GM10248 (cell line): Measurements from ENCODE around the gene VRK1.

Experiments used
- CTCF ChIA-PET: fragments of 300-600 bp; sonication (Branson Sonifier 250); formaldehyde crosslinking; extraction: SDS; loops from one replicate; lab custom pipeline; 2021; ENCODE audit warnings: antibody characterized with exemption; lab: Yijun Ruan, JAX
- POLR2A ChIA-PET: fragments of 350-650 bp; sonication (Branson Sonifier 250); formaldehyde crosslinking; extraction: SDS; loops from one replicate; lab custom pipeline; 2020; ENCODE audit warnings: antibody characterized with exemption; lab: Yijun Ruan, JAX
- DNase-seq: peaks from one replicate; pipeline ENCODE4 v3.0.0; 2012; ENCODE audit errors: extremely low spot score
- TF ChIP-seq, protein P1 (sequence below): IDR thresholded peaks from 2 replicates; pipeline ENCODE4 v1.5.1; 2012; ENCODE audit warnings: mild to moderate bottlenecking, low read depth; ENCODE audit errors: extremely low read depth, missing control alignments, control extremely low read depth

Gene VRK1

DNA sequence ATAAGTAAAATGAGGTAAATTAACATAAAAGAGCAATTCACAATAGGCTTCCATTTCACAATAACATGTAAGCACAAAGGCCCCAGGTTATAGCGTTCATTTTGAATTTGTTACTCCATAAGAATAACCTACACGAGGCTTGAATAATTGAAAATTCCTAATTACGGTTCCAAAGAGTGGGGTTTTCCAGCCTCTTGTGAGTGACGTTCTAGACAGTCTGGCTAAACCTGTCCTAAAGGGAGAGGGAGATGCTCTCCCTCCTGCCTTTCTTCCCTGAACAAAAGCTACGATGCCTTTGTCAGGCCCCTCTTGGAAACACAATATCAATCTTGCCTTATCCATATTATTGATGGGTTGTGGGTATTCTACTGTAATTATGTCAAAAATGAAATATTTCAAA lies 24.3 kb upstream of the VRK1 start:
- CTCF ChIA-PET, result interaction anchor here (1.0 kb wide), 1 partner anchor 31 kb away, joined by 3 read pairs; no protein-coding TSS in a partner anchor
- no peak for DNase-seq
- TF ChIP-seq, protein P1, sequence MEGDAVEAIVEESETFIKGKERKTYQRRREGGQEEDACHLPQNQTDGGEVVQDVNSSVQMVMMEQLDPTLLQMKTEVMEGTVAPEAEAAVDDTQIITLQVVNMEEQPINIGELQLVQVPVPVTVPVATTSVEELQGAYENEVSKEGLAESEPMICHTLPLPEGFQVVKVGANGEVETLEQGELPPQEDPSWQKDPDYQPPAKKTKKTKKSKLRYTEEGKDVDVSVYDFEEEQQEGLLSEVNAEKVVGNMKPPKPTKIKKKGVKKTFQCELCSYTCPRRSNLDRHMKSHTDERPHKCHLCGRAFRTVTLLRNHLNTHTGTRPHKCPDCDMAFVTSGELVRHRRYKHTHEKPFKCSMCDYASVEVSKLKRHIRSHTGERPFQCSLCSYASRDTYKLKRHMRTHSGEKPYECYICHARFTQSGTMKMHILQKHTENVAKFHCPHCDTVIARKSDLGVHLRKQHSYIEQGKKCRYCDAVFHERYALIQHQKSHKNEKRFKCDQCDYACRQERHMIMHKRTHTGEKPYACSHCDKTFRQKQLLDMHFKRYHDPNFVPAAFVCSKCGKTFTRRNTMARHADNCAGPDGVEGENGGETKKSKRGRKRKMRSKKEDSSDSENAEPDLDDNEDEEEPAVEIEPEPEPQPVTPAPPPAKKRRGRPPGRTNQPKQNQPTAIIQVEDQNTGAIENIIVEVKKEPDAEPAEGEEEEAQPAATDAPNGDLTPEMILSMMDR, result no peak
- POLR2A ChIA-PET, result no interaction called here

DNA sequence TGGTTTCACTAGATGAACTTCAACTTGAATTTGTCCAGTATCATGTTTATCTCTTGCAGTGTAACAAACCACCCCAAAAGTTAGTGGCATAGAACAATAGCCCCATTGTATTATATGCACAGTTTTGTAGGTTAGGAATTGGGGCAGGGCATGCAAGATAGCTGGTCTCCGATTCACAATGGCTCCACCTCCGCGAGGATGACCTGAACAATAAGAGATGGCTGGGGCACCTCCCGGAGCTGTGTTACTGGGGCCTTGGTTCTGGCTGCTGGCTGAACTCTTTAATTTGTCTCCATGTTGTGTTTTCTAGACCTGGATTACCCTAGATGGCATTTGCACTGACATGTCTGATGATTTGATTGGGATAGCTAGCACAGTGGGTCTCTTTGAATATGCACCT lies 20.4 kb upstream of the VRK1 start:
- DNase-seq, result no peak
- ChIA-PET POLR2A (no interaction called here), CTCF (interaction anchor here (1.2 kb wide), 1 partner anchor 14 kb away, joined by 3 read pairs; no protein-coding TSS in a partner anchor)
- TF ChIP-seq, protein P1, result no peak

DNA sequence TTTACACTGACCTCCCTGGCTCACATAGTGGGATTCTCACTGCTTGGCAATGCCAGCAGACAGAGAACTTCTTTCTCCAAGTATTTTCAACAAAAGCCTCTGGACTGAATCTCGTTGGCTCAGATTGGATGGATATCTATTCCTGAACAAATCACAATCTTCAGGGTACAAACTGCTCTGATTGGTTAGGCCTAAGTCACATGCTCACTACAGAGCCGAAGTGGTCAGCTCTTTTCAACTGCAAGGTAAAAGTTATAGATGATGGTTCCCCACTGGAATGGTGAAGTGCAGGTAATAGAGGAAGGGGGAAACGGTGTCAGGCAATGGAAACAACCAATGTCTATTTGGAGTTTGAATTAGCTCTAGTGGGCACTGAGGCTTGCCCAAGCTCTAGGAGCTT lies 16.7 kb upstream of the VRK1 start:
- TF ChIP-seq, protein P1, result no peak
- POLR2A ChIA-PET, result no interaction called here
- no peak for DNase-seq
- CTCF ChIA-PET, result interaction anchor here (3.0 kb wide), 1 partner anchor 12 kb away, joined by 10 read pairs; no protein-coding TSS in a partner anchor

DNA sequence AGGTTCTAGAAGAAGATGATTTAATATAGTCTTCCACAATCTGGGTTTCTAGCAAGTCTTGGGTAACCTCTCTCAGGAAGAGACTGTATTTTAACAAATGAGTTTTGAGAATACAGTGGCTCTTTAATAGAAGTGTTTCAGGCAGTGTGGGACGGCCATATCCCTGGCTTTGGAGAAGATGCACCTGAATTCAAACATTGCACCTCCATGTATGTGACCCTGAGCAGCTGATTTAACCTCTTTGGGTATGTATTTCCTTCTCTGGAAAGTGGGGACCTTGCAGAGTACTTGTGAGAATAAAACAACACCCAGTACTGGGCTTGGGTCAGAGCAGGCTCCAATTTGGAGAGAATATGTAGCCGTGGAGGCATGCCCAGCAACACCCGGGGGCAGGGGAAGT lies 15.8 kb upstream of the VRK1 start:
- no peak for DNase-seq
- ChIA-PET POLR2A (no interaction called here), CTCF (no interaction called here)
- TF ChIP-seq, protein P1, result no peak

DNA sequence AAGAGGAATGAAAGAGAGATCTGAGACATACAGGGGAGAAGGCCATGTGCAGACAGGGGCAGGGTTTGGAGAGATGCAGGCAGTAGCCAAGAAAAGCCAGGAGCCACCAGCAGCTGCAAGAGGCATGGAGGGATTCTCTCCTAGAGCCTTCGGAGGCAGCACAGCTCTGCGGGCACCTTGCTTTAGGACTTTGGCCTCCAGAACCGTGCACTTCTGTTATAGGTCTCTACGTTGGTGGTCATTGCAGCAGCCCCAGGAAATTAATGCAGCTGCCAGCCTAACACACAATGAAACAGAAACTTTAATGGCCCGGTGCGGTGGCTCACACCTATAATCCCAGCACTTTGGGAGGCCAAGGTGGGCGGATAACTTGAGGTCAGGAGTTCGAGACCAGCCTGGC lies 14.7 kb upstream of the VRK1 start:
- ChIA-PET POLR2A (no interaction called here), CTCF (no interaction called here)
- no peak for DNase-seq
- TF ChIP-seq, protein P1, result no peak

DNA sequence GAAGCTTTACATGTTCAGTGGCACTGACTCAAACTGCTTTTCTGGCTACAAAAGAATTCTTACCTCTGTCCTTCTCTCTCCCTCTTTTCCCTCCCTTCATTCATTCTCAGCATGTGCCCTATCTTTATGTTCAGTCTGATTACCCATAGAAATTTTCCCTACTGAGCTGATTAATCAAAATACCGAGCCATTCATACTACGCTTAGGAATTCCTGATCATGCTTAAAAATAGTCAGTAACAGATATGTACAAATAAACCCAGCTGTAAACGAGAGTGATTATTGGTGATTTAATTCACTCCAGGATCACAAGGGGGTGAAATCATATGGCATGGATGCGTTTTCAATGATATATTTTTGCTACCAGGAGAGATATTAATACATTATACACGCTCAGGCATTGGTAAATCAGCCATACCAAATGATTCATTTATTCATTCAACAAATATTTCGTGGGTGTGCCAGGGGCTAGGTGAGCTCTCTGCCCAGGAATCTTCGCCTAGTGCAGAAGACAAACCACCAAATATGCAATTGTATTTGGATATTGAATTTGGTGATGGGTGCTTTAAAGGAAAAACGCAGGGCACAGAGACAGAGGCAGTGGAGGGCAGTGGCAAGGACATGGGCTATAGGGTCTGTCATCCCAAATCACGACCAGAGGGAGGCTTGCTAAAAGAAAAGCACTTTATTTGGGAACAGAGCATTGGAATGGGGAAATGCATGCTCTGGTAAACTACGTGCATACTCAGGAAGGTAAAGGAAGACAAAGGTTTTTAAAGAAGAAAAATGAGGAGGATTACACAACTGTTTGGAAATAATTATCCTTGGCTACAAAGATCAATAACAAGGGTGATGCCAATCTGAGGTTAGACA lies 13.9 kb upstream of the VRK1 start:
- CTCF ChIA-PET, result no interaction called here
- no peak for DNase-seq
- TF ChIP-seq, protein P1, result no peak
- POLR2A ChIA-PET, result no interaction called here
